ENCODE results near the gene RHOC. TPM values are rescaled to one million over a fixed set of nuclear protein-coding genes. Genes with fewer than 3 reads are reported as not detected.

RHOC gene
- total RNA-seq, 1 donor from 2014 or later: 129 TPM

- Histone ChIP-seq H3K4me3 (no peak overlapping the region), H3K4me1 (no peaks in the 10 kb centered on the region), H3K27me3 (ENCODE audit: low read depth) (no peaks in the 10 kb centered on the region), H3K9me3 (replicated peaks) (no peaks in the 10 kb centered on the region), H3K36me3 (peaks cover 98% of the 10 kb centered on the region), H3K27ac (replicated peaks) (no peak overlapping the region)
- intact Hi-C loops (cut with micrococcal nuclease): no loop called here
- TF ChIP-seq CTCF (IDR thresholded peaks at IDR 0.05; ENCODE audit: borderline replicate concordance): no peak
- DNase-seq: no peak
These were observed 40.0 kb downstream of the RHOC start for GRCh38 chr1:112666946-112667345.

GRCh38 chr1:112665857-112666256 is 41.1 kb downstream of the RHOC start:
- peaks cover 99% of the 10 kb centered on the region for H3K36me3 ChIP-seq
- intact Hi-C loops (cut with micrococcal nuclease): no loop called here

GRCh38 chr1:112651205-112651604 is 55.7 kb downstream of the RHOC start:
- no peak overlapping the region for H3K4me3 ChIP-seq
- intact Hi-C loops (cut with micrococcal nuclease): no loop called here
- no peak for DNase-seq
- H3K9me3 ChIP-seq (replicated peaks): no peaks in the 10 kb centered on the region
- TF ChIP-seq CTCF (IDR thresholded peaks at IDR 0.05; ENCODE audit: borderline replicate concordance): no peak
- no peak overlapping the region for H3K27ac ChIP-seq (replicated peaks)
- H3K27me3 ChIP-seq (ENCODE audit: low read depth): no peaks in the 10 kb centered on the region
- H3K4me1 ChIP-seq: peaks cover under 1% of the 10 kb centered on the region
- peaks cover 81% of the 10 kb centered on the region for H3K36me3 ChIP-seq

More at GRCh38 chr1:112665857-112666256, 41.1 kb downstream of the RHOC start:
- H3K4me1 ChIP-seq: no peaks in the 10 kb centered on the region
- H3K9me3 ChIP-seq (replicated peaks): no peaks in the 10 kb centered on the region
- H3K27ac ChIP-seq (replicated peaks): no peak overlapping the region
- no peak for TF ChIP-seq CTCF (IDR thresholded peaks at IDR 0.05; ENCODE audit: borderline replicate concordance)
- no peak for DNase-seq
- no peak overlapping the region for H3K4me3 ChIP-seq
- H3K27me3 ChIP-seq (ENCODE audit: low read depth): no peaks in the 10 kb centered on the region

Other genes with a start within 250 kb of the RHOC start
- gene WNT2B, start 198.2 kb downstream of the RHOC start, total RNA-seq: 1.7 TPM
- gene ST7L, start 88.0 kb downstream of the RHOC start, total RNA-seq: 12.6 TPM
- 24.6 TPM for gene CAPZA1, start 87.3 kb downstream of the RHOC start, total RNA-seq
- gene MOV10, start 32.5 kb downstream of the RHOC start, total RNA-seq: 12.7 TPM
- 5.4 TPM for gene PPM1J, start 8.2 kb upstream of the RHOC start, total RNA-seq
- gene SLC16A1, start 249.1 kb upstream of the RHOC start, total RNA-seq: 154 TPM

Measured in left ventricle myocardium inferior (tissue), 1 donor.